AG09319 (cell line): ENCODE measurements around the gene KCNK15.
"Not testable (repeated sequence)": the region's sequence is repeated elsewhere in the genome, so short reads cannot be mapped to it uniquely, and the experiment has no call there.

Experiments used
- DNase-seq: peaks from one replicate; pipeline ENCODE4 v3.0.0-alpha.2; 2010; ENCODE audit warnings: low read depth; ENCODE audit errors: extremely low read depth
- CTCF ChIP-seq: IDR thresholded peaks from 2 replicates; pipeline ENCODE4 v1.5.1; 2011; ENCODE audit warnings: low read depth, mild to moderate bottlenecking, inconsistent platforms, low read length, moderate library complexity

The KCNK15 gene

GRCh38 chr20:44754554-44754953, 8.9 kb downstream of the KCNK15 start:
- no peak for DNase-seq
- no peak for TF ChIP-seq CTCF

GRCh38 chr20:44756011-44756688, 10.5 kb downstream of the KCNK15 start:
- DNase-seq: no peak
- no peak for TF ChIP-seq CTCF

GRCh38 chr20:44756956-44757355, 11.3 kb downstream of the KCNK15 start:
- no peak for DNase-seq
- TF ChIP-seq CTCF: no peak

- TF ChIP-seq CTCF: no peak
- DNase-seq: no peak
Observed at GRCh38 chr20:44758247-44759101, 12.8 kb downstream of the KCNK15 start.

GRCh38 chr20:44759595-44759994, 13.9 kb downstream of the KCNK15 start:
- no peak for TF ChIP-seq CTCF
- DNase-seq: no peak

- no peak for DNase-seq
- no peak for TF ChIP-seq CTCF
Observed at GRCh38 chr20:44761423-44761822, 15.8 kb downstream of the KCNK15 start.

GRCh38 chr20:44762466-44763140, 16.9 kb downstream of the KCNK15 start:
- TF ChIP-seq CTCF: no peak
- no peak for DNase-seq

- DNase-seq: not testable (repeated sequence)
Observed at GRCh38 chr20:44763798-44764197, 18.1 kb downstream of the KCNK15 start.
